Measurements from ENCODE around the gene PITX2. TPM values are rescaled to one million over a fixed set of nuclear protein-coding genes. Genes with fewer than 3 reads are reported as not detected.

The PITX2 gene
- total RNA-seq, 4 donors from 2014 or later = not detected

- H3K4me3 ChIP-seq (replicated peaks in 1 of 3) = no peak overlapping the region
- H3K9me3 ChIP-seq = no peaks in the 10 kb centered on the region
- H3K36me3 ChIP-seq = no peaks in the 10 kb centered on the region
- DNase-seq = no peak
- WGBS, 2 donors = 6 to 9% methylated on average over 31 to 35 of the region's 36 CpGs
- no peak overlapping the region for H3K27ac ChIP-seq
- H3K27me3 ChIP-seq = peaks cover 74% of the 10 kb centered on the region
- TF ChIP-seq CTCF (IDR thresholded peaks at IDR 0.05) (no peak), POLR2A (IDR thresholded peaks at IDR 0.05) (no peak)
- intact Hi-C loops (cut with DNase I) = no loop called here
- H3K4me1 ChIP-seq = peaks cover 13 to 14% of the 10 kb centered on the region in 2 donors
These were observed 6.4 kb upstream of the PITX2 start for GRCh38 chr4:110629214-110629754.

- H3K27me3 ChIP-seq = peaks cover 74% of the 10 kb centered on the region
- 10 to 17% methylated on average over 26 of the region's 26 CpGs for whole genome bisulfite sequencing, 2 donors
- TF ChIP-seq POLR2A (IDR thresholded peaks at IDR 0.05) (no peak), CTCF (IDR thresholded peaks at IDR 0.05) (no peak)
- no peak overlapping the region for H3K4me3 ChIP-seq (replicated peaks in 1 of 3)
- no peak overlapping the region for H3K27ac ChIP-seq
- DNase-seq = no peak
- no peaks in the 10 kb centered on the region for H3K9me3 ChIP-seq
- no peaks in the 10 kb centered on the region for H3K36me3 ChIP-seq
- peaks cover 13 to 14% of the 10 kb centered on the region in 2 donors for H3K4me1 ChIP-seq
- intact Hi-C loops (cut with DNase I) = no loop called here
These were observed 5.9 kb upstream of the PITX2 start for GRCh38 chr4:110628663-110629213.

- Histone ChIP-seq H3K9me3 (no peaks in the 10 kb centered on the region), H3K4me1 (peaks cover 14 to 15% of the 10 kb centered on the region in 2 donors), H3K27me3 (peaks cover 74% of the 10 kb centered on the region), H3K4me3 (replicated peaks in 1 of 3) (no peak overlapping the region), H3K27ac (no peak overlapping the region), H3K36me3 (no peaks in the 10 kb centered on the region)
- intact Hi-C loops (cut with DNase I) = no loop called here
- DNase-seq = no peak
- WGBS, 2 donors = 14 to 16% methylated on average over 11 of the region's 11 CpGs
- no peak for TF ChIP-seq POLR2A (IDR thresholded peaks at IDR 0.05)
- no peak for TF ChIP-seq CTCF (IDR thresholded peaks at IDR 0.05)
These were observed 5.2 kb upstream of the PITX2 start for GRCh38 chr4:110627977-110628662.

- 20 to 21% methylated on average over 13 of the region's 13 CpGs for WGBS, 2 donors
These were observed 3.8 kb upstream of the PITX2 start for GRCh38 chr4:110626532-110627153.

More at GRCh38 chr4:110626532-110627153, 3.8 kb upstream of the PITX2 start:
- intact Hi-C loops (cut with DNase I) = no loop called here
- no peak for DNase-seq
- Histone ChIP-seq H3K9me3 (no peaks in the 10 kb centered on the region), H3K27ac (no peak overlapping the region), H3K36me3 (no peaks in the 10 kb centered on the region), H3K4me3 (replicated peaks in 1 of 3) (no peak overlapping the region), H3K27me3 (peaks cover 78% of the 10 kb centered on the region), H3K4me1 (peaks cover 17% of the 10 kb centered on the region in 2 donors)
- TF ChIP-seq POLR2A (IDR thresholded peaks at IDR 0.05) (no peak), CTCF (IDR thresholded peaks at IDR 0.05) (no peak)

Data from thyroid gland (tissue), 4 donors.